Fibroblast of lung (primary cell): ENCODE results near the gene HSPG2. TPM values are rescaled to one million over a fixed set of nuclear protein-coding genes. Genes with fewer than 3 reads are reported as not detected.

Source experiments
- DNase-seq, 2 donors: peaks; one replicate each; pipeline versions ENCODE4 v3.0.0 to v3.0.0-alpha.2; 2010; ENCODE audit warnings: low read depth in 2 of 2
- H2AFZ ChIP-seq: 2 replicates; pipeline ENCODE4 v1.5.1; 2012; ENCODE audit warnings: low read length, control low read depth, inconsistent platforms
- H3K27ac ChIP-seq: 2 replicates; pipeline ENCODE4 v1.5.1; 2011; ENCODE audit warnings: low read length, control low read depth; ENCODE audit not compliant: insufficient read depth
- H3K27me3 ChIP-seq: 2 replicates; pipeline ENCODE4 v1.5.1; 2011; ENCODE audit warnings: mild to moderate bottlenecking, low read length; ENCODE audit not compliant: control insufficient read depth, insufficient read depth
- H3K36me3 ChIP-seq: 2 replicates; pipeline ENCODE4 v1.5.1; 2011; ENCODE audit warnings: low read length; ENCODE audit not compliant: control insufficient read depth, insufficient read depth
- H3K4me1 ChIP-seq: 2 replicates; pipeline ENCODE4 v1.5.1; 2011; ENCODE audit warnings: low read length; ENCODE audit not compliant: control insufficient read depth, insufficient read depth; ENCODE audit errors: extremely low read depth
- H3K4me2 ChIP-seq: 2 replicates; pipeline ENCODE4 v1.5.1; 2011; ENCODE audit warnings: low read length, control low read depth; ENCODE audit not compliant: insufficient read depth; ENCODE audit errors: extremely low read depth
- H3K4me3 ChIP-seq, 4 experiments: fragments of 200-600 bp in 1 of 4; sonication (generic) in 1 of 4; replicated peaks in 1 of 4; 2 replicates each; pipeline ENCODE4 v1.5.1; 2011 to 2016; ENCODE audit warnings: low read length in 4 of 4, low read depth in 3 of 4, mild to moderate bottlenecking in 3 of 4, control low read depth in 2 of 4, inconsistent platforms in 1 of 4, mixed read lengths in 1 of 4; ENCODE audit not compliant: insufficient read depth in 1 of 4; ENCODE audit errors: control extremely low read depth in 1 of 4
- H3K79me2 ChIP-seq: 2 replicates; pipeline ENCODE4 v1.5.1; 2012; ENCODE audit warnings: mild to moderate bottlenecking, low read length, inconsistent platforms; ENCODE audit not compliant: control insufficient read depth, insufficient read depth
- H3K9ac ChIP-seq: 2 replicates; pipeline ENCODE4 v1.5.1; 2011; ENCODE audit warnings: mild to moderate bottlenecking, low read length, control low read depth; ENCODE audit not compliant: insufficient read depth
- H3K9me3 ChIP-seq: 2 replicates; pipeline ENCODE4 v1.5.1; 2012; ENCODE audit warnings: low read depth, low read length; ENCODE audit not compliant: control insufficient read depth, insufficient read depth
- H4K20me1 ChIP-seq: 2 replicates; pipeline ENCODE4 v1.5.1; 2011; ENCODE audit warnings: low read length; ENCODE audit not compliant: control insufficient read depth, insufficient read depth; ENCODE audit errors: extremely low read depth
- CTCF ChIP-seq, 2 donors: IDR thresholded peaks in 1 of 2; conservative IDR thresholded peaks in 1 of 2; 1 replicate in 1 of 2; 2 replicates in 1 of 2; pipeline ENCODE4 v1.5.1; 2011 to 2012; ENCODE audit warnings: low read length in 2 of 2, control low read depth in 1 of 2, inconsistent platforms in 1 of 2, low read depth in 1 of 2, mild to moderate bottlenecking in 1 of 2
- EZH2 ChIP-seq: IDR thresholded peaks from 2 replicates; pipeline ENCODE4 v1.5.1; 2012; ENCODE audit warnings: low read length, control low read depth, mild to moderate bottlenecking; ENCODE audit errors: missing control alignments
- polyA plus RNA-seq, 2 donors: library from polyadenylated mRNA; depleted of rRNA in 1 of 2; stranded (reverse) in 1 of 2; unstranded in 1 of 2; fragments of >200 nt; gene quantifications; 2 replicates each; pipeline ENCODE4 v1.2.1, GENCODE V29; 2011 to 2012; ENCODE audit warnings: missing spikeins in 1 of 2
- total RNA-seq: library from RNA; depleted of rRNA; stranded (reverse); fragments of >200 nt; gene quantifications from 2 replicates; pipeline ENCODE4 v1.2.1, GENCODE V29; 2014

The HSPG2 gene
- total and polyA plus RNA-seq, 2 donors (not counting 1 experiment from before 2014, with no cell fraction given): 40.7 to 88.4 TPM

GRCh38 chr1:21823206-21823979 is 113.7 kb downstream of the HSPG2 start:
- H3K9ac ChIP-seq: no peak overlapping the region
- H2AFZ ChIP-seq: no peak overlapping the region
- H3K27me3 ChIP-seq: no peaks in the 10 kb centered on the region
- no peaks in the 10 kb centered on the region for H4K20me1 ChIP-seq
- no peaks in the 10 kb centered on the region for H3K4me1 ChIP-seq
- no peak overlapping the region for H3K4me2 ChIP-seq
- H3K9me3 ChIP-seq: no peaks in the 10 kb centered on the region
- no peaks in the 10 kb centered on the region for H3K79me2 ChIP-seq
- no peak for DNase-seq
- H3K4me3 ChIP-seq: no peak overlapping the region
- no peak overlapping the region for H3K27ac ChIP-seq
- no peak for TF ChIP-seq EZH2
- peaks cover 33% of the 10 kb centered on the region for H3K36me3 ChIP-seq

- no peaks in the 10 kb centered on the region for H3K27me3 ChIP-seq
- H3K79me2 ChIP-seq: no peaks in the 10 kb centered on the region
- no peaks in the 10 kb centered on the region for H4K20me1 ChIP-seq
- H3K4me1 ChIP-seq: no peaks in the 10 kb centered on the region
- TF ChIP-seq EZH2 (no peak), CTCF (conservative IDR thresholded peaks at IDR 0.05 in 1 of 2, IDR thresholded peaks at IDR 0.05 in 1 of 2; ENCODE audit: low read depth in 1 of 2, low read length in 2 of 2) (no peak)
- H3K9ac ChIP-seq: no peak overlapping the region
- no peak overlapping the region for H2AFZ ChIP-seq
- no peak overlapping the region for H3K27ac ChIP-seq
- no peak overlapping the region for H3K4me3 ChIP-seq
- DNase-seq: no peak
- H3K4me2 ChIP-seq: no peak overlapping the region
- H3K36me3 ChIP-seq: peaks cover 23% of the 10 kb centered on the region
- no peaks in the 10 kb centered on the region for H3K9me3 ChIP-seq
Measured at GRCh38 chr1:21822349-21822748, 114.8 kb downstream of the HSPG2 start.

- Histone ChIP-seq H3K9ac (no peak overlapping the region), H3K4me3 (no peak overlapping the region), H3K9me3 (no peaks in the 10 kb centered on the region), H3K27me3 (no peaks in the 10 kb centered on the region), H3K4me1 (peaks cover 3% of the 10 kb centered on the region), H3K36me3 (peaks cover 23% of the 10 kb centered on the region), H2AFZ (no peak overlapping the region), H3K4me2 (no peak overlapping the region), H3K27ac (no peak overlapping the region), H3K79me2 (no peaks in the 10 kb centered on the region), H4K20me1 (no peaks in the 10 kb centered on the region)
- TF ChIP-seq CTCF (conservative IDR thresholded peaks at IDR 0.05 in 1 of 2, IDR thresholded peaks at IDR 0.05 in 1 of 2; ENCODE audit: low read depth in 1 of 2, low read length in 2 of 2) (no peak), EZH2 (no peak)
- DNase-seq: no peak
Measured at GRCh38 chr1:21821385-21822019, 115.6 kb downstream of the HSPG2 start.
